ENCODE measurements around the gene TFAP2C.

- TF ChIP-seq YY1 (IDR thresholded peaks at IDR 0.05; ENCODE audit: insufficient read depth, insufficient read length) (no peak), SUZ12 (IDR thresholded peaks at IDR 0.05; ENCODE audit: extremely low read depth, insufficient read depth, insufficient read length) (no peak)
Measured at GRCh38 chr20:56676679-56677078, 47.6 kb downstream of the TFAP2C start.
